Measurements from ENCODE around the gene TMEM132C.

GRCh38 chr12:128684352-128684751 lies 417.4 kb downstream of the TMEM132C start:
- TF ChIP-seq CTCF (tag by site-specific recombination; IDR thresholded peaks at IDR 0.05) (no peak), ZNF660 (tag by site-specific recombination; IDR thresholded peaks at IDR 0.05) (no peak), ZNF24 (tag by site-specific recombination; IDR thresholded peaks at IDR 0.05) (no peak), REST (tag by site-specific recombination; IDR thresholded peaks at IDR 0.05) (no peak), ZBTB6 (tag by site-specific recombination; IDR thresholded peaks at IDR 0.05) (no peak), ZBTB26 (tag by site-specific recombination; optimal IDR thresholded peaks at IDR 0.05) (no peak)

Data from HEK293 (cell line).